Activated naive CD8-positive, alpha-beta T cell treated with anti-CD3 and anti-CD28 coated beads, Interleukin-2, amount 10 ng/mL, durations not matched to agents 7 days and 5 days (primary cell): ENCODE data around the gene LHFPL5. TPM values are rescaled to one million over a fixed set of nuclear protein-coding genes. Genes with fewer than 3 reads are reported as not detected.

Experiments used
- ATAC-seq: fragments of 150-1000 bp; cut with Tn5 transposase; one replicate; pipeline ENCODE4 v1.10.0; 2021; ENCODE audit warnings: low read depth, moderate library complexity
- POLR2A ChIA-PET: fragments of 350-600 bp; sonication (Branson Sonifier 250); formaldehyde crosslinking; loops from one replicate; lab custom pipeline; 2021; ENCODE audit warnings: antibody characterized with exemption; lab: Charles Lee
- DNase-seq: peaks from one replicate; pipeline ENCODE4 v3.0.0; 2021
- H3K27ac Mint-ChIP-seq: one replicate; pipeline ENCODE4 v1.8.0; 2022; ENCODE audit warnings: mild to moderate bottlenecking, mixed read lengths
- H3K27me3 Mint-ChIP-seq: one replicate; pipeline ENCODE4 v1.8.0; 2022; ENCODE audit warnings: mild to moderate bottlenecking, moderate library complexity, mixed read lengths
- H3K36me3 Mint-ChIP-seq: one replicate; pipeline ENCODE4 v1.8.0; 2021; ENCODE audit warnings: mild to moderate bottlenecking, mixed read lengths
- H3K4me1 Mint-ChIP-seq: one replicate; pipeline ENCODE4 v1.8.0; 2021; ENCODE audit warnings: mixed read lengths
- H3K4me3 Mint-ChIP-seq: one replicate; pipeline ENCODE4 v1.8.0; 2022; ENCODE audit warnings: mild to moderate bottlenecking, moderate library complexity, mixed read lengths
- H3K9me3 Mint-ChIP-seq: one replicate; pipeline ENCODE4 v1.8.0; 2021; ENCODE audit warnings: mixed read lengths
- total RNA-seq, 2 experiments: library from RNA; stranded (reverse); gene quantifications; one replicate each; pipeline ENCODE4 v1.2.3, GENCODE V29; 2021

Gene LHFPL5
- total RNA-seq, 2 experiments from 2014 or later = not detected

GRCh38 chr6:35781290-35781689, 23.9 kb upstream of the LHFPL5 start:
- peaks cover 33% of the 10 kb centered on the region for H3K27me3 Mint-ChIP-seq
- no peaks in the 10 kb centered on the region for H3K36me3 Mint-ChIP-seq
- H3K4me1 Mint-ChIP-seq = peaks cover 2% of the 10 kb centered on the region
- H3K9me3 Mint-ChIP-seq = no peaks in the 10 kb centered on the region
- no peak for DNase-seq
- no peak overlapping the region for H3K4me3 Mint-ChIP-seq
- no peak for ATAC-seq
- H3K27ac Mint-ChIP-seq = no peak overlapping the region
- POLR2A ChIA-PET = no interaction called here

- Mint-ChIP-seq H3K4me3 (no peak overlapping the region), H3K27ac (no peak overlapping the region), H3K9me3 (no peaks in the 10 kb centered on the region), H3K4me1 (no peaks in the 10 kb centered on the region), H3K36me3 (no peaks in the 10 kb centered on the region), H3K27me3 (peaks cover 37% of the 10 kb centered on the region)
- POLR2A ChIA-PET = no interaction called here
- ATAC-seq (no peak), DNase-seq (no peak)
Measured at GRCh38 chr6:35782424-35782823, 22.7 kb upstream of the LHFPL5 start.

- H3K4me3 Mint-ChIP-seq = no peak overlapping the region
- H3K27ac Mint-ChIP-seq = no peak overlapping the region
- DNase-seq (no peak), ATAC-seq (no peak)
- POLR2A ChIA-PET = interaction anchor here (0.7 kb wide), 1 partner anchor 117 kb away, joined by 3 read pairs; no protein-coding TSS in a partner anchor
- H3K27me3 Mint-ChIP-seq = peaks cover 42% of the 10 kb centered on the region
- no peaks in the 10 kb centered on the region for H3K4me1 Mint-ChIP-seq
- H3K9me3 Mint-ChIP-seq = no peaks in the 10 kb centered on the region
- no peaks in the 10 kb centered on the region for H3K36me3 Mint-ChIP-seq
Measured at GRCh38 chr6:35784200-35784599, 21.0 kb upstream of the LHFPL5 start.

- POLR2A ChIA-PET = no interaction called here
- Mint-ChIP-seq H3K27ac (no peak overlapping the region), H3K9me3 (no peaks in the 10 kb centered on the region), H3K4me1 (no peaks in the 10 kb centered on the region), H3K36me3 (no peaks in the 10 kb centered on the region), H3K27me3 (peaks cover 46% of the 10 kb centered on the region), H3K4me3 (no peak overlapping the region)
- DNase-seq = no peak
- no peak for ATAC-seq
Measured at GRCh38 chr6:35786272-35786671, 18.9 kb upstream of the LHFPL5 start.

- H3K4me3 Mint-ChIP-seq = no peak overlapping the region
- ATAC-seq (no peak), DNase-seq (no peak)
- POLR2A ChIA-PET = no interaction called here
- H3K4me1 Mint-ChIP-seq = no peaks in the 10 kb centered on the region
- no peak overlapping the region for H3K27ac Mint-ChIP-seq
- H3K9me3 Mint-ChIP-seq = no peaks in the 10 kb centered on the region
- H3K27me3 Mint-ChIP-seq = peaks cover 46% of the 10 kb centered on the region
- no peaks in the 10 kb centered on the region for H3K36me3 Mint-ChIP-seq
Measured at GRCh38 chr6:35786810-35787209, 18.3 kb upstream of the LHFPL5 start.

GRCh38 chr6:35787266-35788218, 17.6 kb upstream of the LHFPL5 start:
- no peak for ATAC-seq
- Mint-ChIP-seq H3K27me3 (peaks cover 44% of the 10 kb centered on the region), H3K27ac (no peak overlapping the region), H3K9me3 (no peaks in the 10 kb centered on the region), H3K4me1 (no peaks in the 10 kb centered on the region), H3K36me3 (no peaks in the 10 kb centered on the region), H3K4me3 (no peak overlapping the region)
- POLR2A ChIA-PET = interaction anchor here (0.6 kb wide), 1 partner anchor 629 kb away, joined by 4 read pairs; no protein-coding TSS in a partner anchor
- no peak for DNase-seq

GRCh38 chr6:35788423-35788982, 16.6 kb upstream of the LHFPL5 start:
- DNase-seq (no peak), ATAC-seq (no peak)
- H3K9me3 Mint-ChIP-seq = no peaks in the 10 kb centered on the region
- no peak overlapping the region for H3K27ac Mint-ChIP-seq
- POLR2A ChIA-PET = no interaction called here
- no peaks in the 10 kb centered on the region for H3K36me3 Mint-ChIP-seq
- no peaks in the 10 kb centered on the region for H3K4me1 Mint-ChIP-seq
- peaks cover 47% of the 10 kb centered on the region for H3K27me3 Mint-ChIP-seq
- no peak overlapping the region for H3K4me3 Mint-ChIP-seq

- Mint-ChIP-seq H3K27me3 (peaks cover 40% of the 10 kb centered on the region), H3K9me3 (no peaks in the 10 kb centered on the region), H3K4me3 (no peak overlapping the region), H3K27ac (no peak overlapping the region), H3K36me3 (no peaks in the 10 kb centered on the region), H3K4me1 (no peaks in the 10 kb centered on the region)
- POLR2A ChIA-PET = no interaction called here
- DNase-seq (no peak), ATAC-seq (no peak)
Measured at GRCh38 chr6:35790683-35791082, 14.5 kb upstream of the LHFPL5 start.

GRCh38 chr6:35794536-35795452, 10.4 kb upstream of the LHFPL5 start:
- no peaks in the 10 kb centered on the region for H3K4me1 Mint-ChIP-seq
- H3K36me3 Mint-ChIP-seq = no peaks in the 10 kb centered on the region
- POLR2A ChIA-PET = no interaction called here
- H3K27ac Mint-ChIP-seq = no peak overlapping the region
- H3K4me3 Mint-ChIP-seq = no peak overlapping the region
- H3K27me3 Mint-ChIP-seq = peaks cover 10% of the 10 kb centered on the region
- DNase-seq = no peak
- no peaks in the 10 kb centered on the region for H3K9me3 Mint-ChIP-seq
- no peak for ATAC-seq

GRCh38 chr6:35795453-35796071, 9.6 kb upstream of the LHFPL5 start:
- Mint-ChIP-seq H3K9me3 (no peaks in the 10 kb centered on the region), H3K27me3 (peaks cover 8% of the 10 kb centered on the region), H3K4me1 (no peaks in the 10 kb centered on the region), H3K4me3 (no peak overlapping the region), H3K36me3 (no peaks in the 10 kb centered on the region), H3K27ac (no peak overlapping the region)
- POLR2A ChIA-PET = no interaction called here
- ATAC-seq (no peak), DNase-seq (no peak)

GRCh38 chr6:35796236-35796635, 8.9 kb upstream of the LHFPL5 start:
- DNase-seq (no peak), ATAC-seq (no peak)
- no peaks in the 10 kb centered on the region for H3K36me3 Mint-ChIP-seq
- H3K27ac Mint-ChIP-seq = no peak overlapping the region
- H3K27me3 Mint-ChIP-seq = peaks cover 9% of the 10 kb centered on the region
- H3K9me3 Mint-ChIP-seq = no peaks in the 10 kb centered on the region
- H3K4me3 Mint-ChIP-seq = no peak overlapping the region
- no peaks in the 10 kb centered on the region for H3K4me1 Mint-ChIP-seq
- POLR2A ChIA-PET = no interaction called here

- H3K36me3 Mint-ChIP-seq = no peaks in the 10 kb centered on the region
- H3K27me3 Mint-ChIP-seq = peaks cover 8% of the 10 kb centered on the region
- DNase-seq (no peak), ATAC-seq (no peak)
- H3K9me3 Mint-ChIP-seq = no peaks in the 10 kb centered on the region
- POLR2A ChIA-PET = no interaction called here
- H3K4me1 Mint-ChIP-seq = no peaks in the 10 kb centered on the region
- no peak overlapping the region for H3K4me3 Mint-ChIP-seq
- no peak overlapping the region for H3K27ac Mint-ChIP-seq
Measured at GRCh38 chr6:35797837-35798526, 7.2 kb upstream of the LHFPL5 start.
